WI38 (cell line): Measurements from ENCODE around the gene ZNF784.

Experiments used
- H3K4me3 ChIP-seq: 2 replicates; pipeline ENCODE4 v1.5.1; 2011; ENCODE audit warnings: low read depth, mild to moderate bottlenecking, control low read depth, low read length
- CTCF ChIP-seq: IDR thresholded peaks from 2 replicates; pipeline ENCODE4 v1.5.1; 2012; ENCODE audit warnings: low read depth, mild to moderate bottlenecking, control low read depth, low read length

The ZNF784 gene

GRCh38 chr19:55669418-55670279, 45.3 kb upstream of the ZNF784 start:
- no peak overlapping the region for H3K4me3 ChIP-seq
- TF ChIP-seq CTCF, result no peak

- no peak for TF ChIP-seq CTCF
- no peak overlapping the region for H3K4me3 ChIP-seq
Observed at GRCh38 chr19:55668603-55669348, 44.4 kb upstream of the ZNF784 start.

GRCh38 chr19:55667958-55668357, 43.6 kb upstream of the ZNF784 start:
- no peak overlapping the region for H3K4me3 ChIP-seq
- no peak for TF ChIP-seq CTCF

- TF ChIP-seq CTCF, result no peak
- no peak overlapping the region for H3K4me3 ChIP-seq
Observed at GRCh38 chr19:55667511-55667910, 43.1 kb upstream of the ZNF784 start.

- no peak overlapping the region for H3K4me3 ChIP-seq
- TF ChIP-seq CTCF, result no peak
Observed at GRCh38 chr19:55667006-55667381, 42.6 kb upstream of the ZNF784 start.

- no peak for TF ChIP-seq CTCF
- H3K4me3 ChIP-seq, result no peak overlapping the region
Observed at GRCh38 chr19:55666343-55667005, 42.1 kb upstream of the ZNF784 start.
